Suprapubic skin (tissue), 4 donors: ENCODE data around the gene SPTBN1.

Source experiments
- CTCF ChIP-seq, 2 donors: fragments of 200-600 bp in 1 of 2; fragments of 450-650 bp in 1 of 2; sonication (generic) in 1 of 2; IDR thresholded peaks; one replicate each; pipeline ENCODE4 v1.5.1; 2016 to 2019; ENCODE audit warnings: antibody characterized with exemption in 2 of 2, mild to moderate bottlenecking in 1 of 2, moderate library complexity in 1 of 2
- POLR2A ChIP-seq, 2 donors: fragments of 450-650 bp; IDR thresholded peaks; one replicate each; pipeline ENCODE4 v1.6.1; 2017; ENCODE audit warnings: antibody characterized with exemption in 2 of 2, mild to moderate bottlenecking in 2 of 2, moderate library complexity in 2 of 2
- POLR2AphosphoS5 ChIP-seq, 3 donors: sonication (generic); formaldehyde crosslinking; IDR thresholded peaks; one replicate each; pipeline ENCODE4 v1.6.1; 2017; ENCODE audit warnings: antibody characterized with exemption in 3 of 3

GRCh38 chr2:54677476-54678265 lies 221.5 kb downstream of the SPTBN1 start:
- TF ChIP-seq CTCF (IDR thresholded peaks at IDR 0.05): no peak
- no peak for TF ChIP-seq POLR2A (IDR thresholded peaks at IDR 0.05)
- TF ChIP-seq POLR2AphosphoS5 (IDR thresholded peaks at IDR 0.05): no peak
